Stimulated activated CD8-positive, alpha-beta memory T cell treated with anti-CD3 and anti-CD28 coated beads, Interleukin-12 subunit alpha, Interleukin-12 subunit beta, amount 100 ng/mL, for 24 hours (primary cell): ENCODE results near the gene EPX.

Experiments
- DNase-seq: peaks from one replicate; pipeline ENCODE4 v3.0.0-alpha.2; 2020; ENCODE audit errors: extremely low read depth

Gene EPX

DNA sequence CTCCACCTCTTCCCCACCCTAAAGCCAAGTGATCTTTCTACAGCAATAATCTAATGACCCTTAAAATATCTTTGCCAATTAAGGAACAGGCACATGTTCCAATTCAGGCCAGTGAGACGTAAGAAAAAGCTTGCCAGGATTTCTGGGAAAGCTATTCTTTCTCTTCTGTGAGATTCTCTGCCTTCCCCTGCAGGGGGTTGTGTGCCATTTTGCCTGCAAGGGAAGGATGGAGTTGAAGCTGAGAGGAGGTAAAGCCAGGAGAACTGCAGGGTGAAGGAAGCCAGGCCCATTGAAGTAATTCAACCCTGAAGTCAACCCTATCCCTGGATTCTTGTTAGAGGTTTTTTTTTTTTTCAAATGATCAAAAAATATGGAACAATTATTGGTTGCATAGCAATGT is 36.9 kb downstream of the EPX start:
- DNase-seq, result no peak

DNA sequence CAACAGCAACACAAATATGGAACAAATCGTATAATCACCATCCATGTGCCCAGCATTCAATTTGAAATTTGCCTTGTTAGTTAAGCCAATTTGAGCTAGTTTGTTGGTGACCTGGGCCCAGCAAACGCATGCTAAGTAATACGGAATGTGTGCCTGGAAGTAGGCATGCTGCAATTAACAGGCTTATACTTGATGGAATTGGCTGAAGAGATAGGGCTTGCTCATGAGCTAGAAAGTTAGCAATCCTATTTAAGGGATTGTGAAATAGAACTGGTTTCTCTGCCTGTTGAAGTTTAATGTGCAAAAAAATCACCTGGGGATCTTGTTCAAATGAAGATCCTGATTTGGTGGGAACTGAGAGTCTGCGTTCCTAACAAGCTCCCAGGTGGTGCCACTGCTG is 37.4 kb downstream of the EPX start:
- DNase-seq, result no peak

DNA sequence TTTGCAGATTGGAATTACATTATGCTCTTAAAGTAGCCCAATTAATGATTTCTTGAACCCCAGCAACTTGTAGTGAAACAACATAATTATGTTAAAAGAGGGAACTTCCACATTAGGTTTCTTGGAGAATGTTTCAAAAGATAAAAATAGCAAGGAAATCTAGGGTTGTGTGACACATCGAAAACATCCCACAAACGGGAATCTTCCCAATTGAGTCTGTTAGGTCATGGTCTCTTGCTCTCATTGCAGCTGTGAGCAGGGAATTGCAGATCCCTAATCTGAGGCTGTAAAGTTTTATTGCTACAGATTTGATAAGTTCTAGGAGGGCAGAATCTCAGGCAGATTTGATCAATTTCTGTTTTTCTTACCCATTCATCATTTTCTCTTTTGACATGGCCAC is 39.1 kb downstream of the EPX start:
- DNase-seq, result no peak

DNA sequence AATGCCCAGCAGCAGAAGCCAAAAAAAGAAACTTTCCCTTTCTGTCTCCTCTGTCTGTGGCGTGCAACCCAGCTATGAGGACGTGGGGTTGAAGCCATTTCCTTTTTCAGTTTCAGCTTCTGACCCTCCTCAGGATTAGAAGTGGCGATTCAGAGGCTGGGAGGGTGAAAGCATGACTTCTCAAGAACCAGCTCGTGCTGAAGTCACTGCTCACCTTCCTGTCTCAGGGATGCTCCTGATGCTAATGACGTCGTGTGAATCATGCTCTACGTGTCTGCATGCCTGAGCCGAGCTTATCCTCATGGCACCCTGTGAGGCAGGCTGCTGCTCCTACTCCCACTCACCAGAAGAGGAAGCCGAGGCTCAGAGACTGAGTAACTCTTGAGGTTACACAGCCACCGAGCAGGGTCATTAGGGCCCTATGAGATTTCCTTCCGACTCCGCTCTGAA is 40.2 kb downstream of the EPX start:
- DNase-seq, result no peak

- no peak for DNase-seq
Observed at GRCh38 chr17:58233543-58233942, 41.0 kb downstream of the EPX start.

DNA sequence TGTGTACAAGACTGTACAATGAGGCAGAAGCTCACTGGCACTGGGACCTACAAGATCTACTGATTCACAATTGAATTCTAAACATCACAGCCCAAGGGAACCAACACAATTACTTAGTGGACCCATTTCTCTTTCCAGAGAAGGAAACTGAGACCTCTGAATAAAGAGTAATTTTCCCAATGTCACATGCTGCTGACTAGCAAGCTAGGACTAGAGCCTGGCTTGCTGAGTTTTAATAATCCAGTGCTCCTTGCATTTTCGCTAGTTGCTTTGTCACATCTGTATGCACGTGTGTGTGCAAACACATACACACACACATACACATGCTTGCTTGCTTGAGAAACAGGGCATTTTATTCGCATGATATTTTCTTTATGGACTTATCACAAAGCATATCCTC is 42.0 kb downstream of the EPX start:
- DNase-seq, result no peak

GRCh38 chr17:58235821-58236220 is 43.3 kb downstream of the EPX start:
- DNase-seq, result no peak

- no peak for DNase-seq
Observed at GRCh38 chr17:58236394-58236793, 43.9 kb downstream of the EPX start.

GRCh38 chr17:58238147-58238634 is 45.7 kb downstream of the EPX start, which contains the start of gene LPO:
Gene LPO (plus strand): TSS chr17:58238584. CDS start chr17:58242980, 4,396 bp downstream.
- no peak for DNase-seq

- no peak for DNase-seq
Observed at GRCh38 chr17:58239987-58240386, 47.5 kb downstream of the EPX start.

GRCh38 chr17:58242171-58242784 is 49.8 kb downstream of the EPX start:
- DNase-seq, result no peak

GRCh38 chr17:58244963-58245362 is 52.4 kb downstream of the EPX start:
- DNase-seq, result no peak

GRCh38 chr17:58245428-58246103 is 53.0 kb downstream of the EPX start:
- no peak for DNase-seq

DNA sequence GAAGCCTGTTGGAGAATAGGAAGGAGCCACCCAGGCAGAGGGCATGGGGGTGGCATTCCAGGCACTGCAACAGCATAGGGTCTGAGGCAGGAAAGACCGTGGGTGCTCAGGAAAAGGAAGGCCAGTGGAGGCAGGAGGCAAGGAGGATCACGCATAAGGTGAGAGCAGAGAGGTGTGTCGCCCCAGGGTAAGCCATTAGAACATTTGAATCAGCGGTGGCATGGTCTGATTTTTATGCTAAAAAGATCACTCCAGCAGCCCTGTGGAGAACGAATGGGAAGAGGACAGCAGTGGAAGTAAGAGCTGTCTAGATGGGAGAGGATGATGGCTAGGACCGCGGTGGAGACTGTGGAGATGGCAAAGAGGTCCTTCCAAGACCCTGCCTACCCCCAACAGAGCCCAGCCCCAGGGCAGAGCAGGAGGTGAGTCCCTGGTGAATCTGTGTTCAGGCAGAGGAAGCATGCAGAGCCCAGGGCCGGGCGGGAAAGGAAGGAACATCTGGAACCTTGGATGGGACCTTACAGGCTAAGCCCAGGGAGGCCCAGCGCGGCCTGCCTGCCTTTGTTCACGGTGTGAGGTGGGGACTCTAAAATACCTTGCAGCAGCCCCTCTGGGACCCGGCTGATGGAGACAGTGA is 53.7 kb downstream of the EPX start:
- DNase-seq, result no peak

DNA sequence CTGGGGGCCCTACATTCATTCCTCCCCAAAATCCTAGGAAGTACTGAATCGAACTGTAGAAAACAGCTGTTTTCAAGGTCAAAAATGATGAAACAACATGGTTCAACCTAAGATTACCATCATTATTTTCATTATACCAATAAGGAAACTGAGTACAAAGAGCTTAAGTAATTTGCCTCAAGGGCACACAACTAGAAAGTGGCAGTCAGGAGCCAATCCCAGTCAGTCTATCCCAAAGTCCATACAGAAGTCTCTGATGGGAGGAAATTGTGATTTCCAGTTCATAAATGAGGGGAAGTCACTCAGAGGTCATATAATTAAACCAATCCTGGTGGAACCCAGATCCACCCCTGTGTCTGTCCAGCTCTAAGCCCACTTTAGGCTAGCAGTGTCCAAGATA is 54.3 kb downstream of the EPX start:
- DNase-seq, result no peak

- no peak for DNase-seq
Observed at GRCh38 chr17:58247511-58248363, 55.2 kb downstream of the EPX start.

DNA sequence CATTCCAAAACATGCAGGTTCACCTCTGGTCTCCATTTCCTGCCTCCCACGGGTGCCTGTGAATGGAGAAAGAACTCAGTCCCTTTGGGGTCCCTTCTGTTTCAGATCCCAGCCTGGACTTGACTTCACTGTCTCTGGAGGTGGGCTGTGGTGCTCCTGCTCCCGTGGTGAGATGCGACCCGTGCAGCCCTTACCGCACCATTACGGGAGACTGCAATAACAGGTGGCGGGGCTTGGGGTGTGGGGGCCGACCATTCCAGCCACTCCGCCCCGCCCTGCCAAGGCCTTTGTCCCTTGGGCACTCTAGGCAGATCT is 56.4 kb downstream of the EPX start:
- DNase-seq, result no peak

DNA sequence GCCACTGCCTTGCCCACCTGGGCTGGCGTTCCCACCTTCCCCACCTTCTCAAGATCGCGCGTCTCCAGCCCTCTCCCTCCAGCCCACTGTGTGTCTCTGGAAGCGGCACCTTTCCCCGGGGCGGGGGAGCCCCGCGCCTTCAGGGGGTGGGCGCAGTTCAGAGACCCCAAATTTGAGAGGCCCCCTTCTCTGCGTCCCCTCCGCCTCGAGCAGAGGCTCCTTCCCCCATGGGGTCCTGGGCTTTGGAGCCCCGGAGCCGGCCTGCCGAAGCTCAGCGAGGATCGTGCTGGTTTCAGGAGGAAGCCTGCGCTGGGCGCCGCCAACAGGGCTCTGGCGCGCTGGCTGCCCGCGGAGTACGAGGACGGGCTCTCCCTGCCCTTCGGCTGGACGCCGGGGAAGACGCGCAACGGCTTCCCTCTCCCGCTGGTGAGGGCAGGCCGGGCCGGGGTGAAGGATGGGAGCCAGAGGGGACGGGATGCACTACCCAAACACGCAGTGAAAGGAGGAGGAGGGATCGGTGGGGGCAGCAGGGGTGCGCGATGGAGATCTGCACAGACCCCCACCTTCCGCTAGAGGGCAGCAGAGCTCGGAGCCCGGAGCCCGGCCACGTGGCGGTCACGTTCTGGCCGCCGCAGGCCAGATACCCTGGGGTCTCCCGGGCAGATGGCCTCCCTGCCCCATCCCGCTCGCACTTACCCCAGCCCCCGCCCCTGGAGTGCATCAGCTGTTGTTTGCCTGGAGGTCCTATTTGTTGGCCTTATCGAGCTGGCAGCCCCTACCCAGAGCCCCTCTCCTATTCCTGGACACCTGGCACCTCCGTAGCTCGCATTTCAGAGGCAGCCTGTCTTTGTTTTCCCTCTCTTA is 57.0 kb downstream of the EPX start:
- peak; percentile 28 for DNase-seq

DNA sequence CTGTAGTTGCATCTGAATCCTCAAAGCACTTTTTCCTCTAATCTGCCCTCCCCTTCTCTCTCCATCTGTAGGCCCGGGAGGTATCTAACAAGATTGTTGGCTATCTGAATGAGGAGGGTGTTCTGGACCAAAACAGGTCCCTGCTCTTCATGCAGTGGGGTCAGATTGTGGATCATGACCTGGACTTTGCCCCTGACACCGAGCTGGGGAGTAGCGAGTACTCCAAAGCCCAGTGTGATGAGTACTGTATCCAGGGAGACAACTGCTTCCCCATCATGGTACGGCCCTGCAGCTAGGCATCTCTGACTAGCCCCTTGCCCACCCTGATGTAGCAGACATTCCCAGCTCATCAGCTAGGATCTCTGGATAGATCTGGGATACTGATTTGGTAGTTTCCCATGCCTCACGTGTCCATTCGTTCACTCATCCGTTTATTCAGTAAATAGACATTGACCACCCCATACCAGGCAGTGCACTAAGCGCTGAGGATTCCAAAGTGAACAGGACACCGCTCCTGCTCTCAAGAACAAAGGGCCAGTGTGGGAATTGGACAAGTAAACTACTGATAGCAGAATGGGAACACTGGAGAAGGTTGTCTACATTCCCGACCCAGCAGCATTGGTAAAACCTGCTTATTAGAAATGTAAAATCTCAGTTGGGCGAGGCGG is 58.0 kb downstream of the EPX start:
- no peak for DNase-seq

- no peak for DNase-seq
Observed at GRCh38 chr17:58252141-58252540, 59.6 kb downstream of the EPX start.

DNA sequence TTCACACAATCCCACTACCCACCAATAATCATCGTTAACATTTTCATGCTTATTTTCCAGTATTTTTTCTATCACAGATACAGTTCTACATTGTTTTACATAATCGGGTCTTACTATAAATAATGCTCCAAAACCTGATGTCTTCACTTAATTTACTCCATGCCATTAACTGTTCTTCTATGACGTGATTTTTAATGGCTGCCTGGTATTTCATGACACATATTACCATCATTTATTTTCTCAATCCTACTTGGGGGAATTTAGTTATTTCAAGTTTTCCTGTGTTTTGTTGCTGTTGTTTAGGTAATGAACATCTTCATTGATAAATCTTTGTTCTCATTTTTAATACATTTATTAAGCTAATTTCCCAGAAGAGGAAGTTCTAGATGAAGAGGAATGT is 60.6 kb downstream of the EPX start:
- no peak for DNase-seq
